HG03196 (cell line): Measurements from ENCODE around the gene CDC73.
A peak's percentile ranks its signal among the peaks of the same experiment; 100 is the strongest.

Experiments used
- ATAC-seq: cut with Tn5 transposase; IDR thresholded peaks from one replicate; pipeline ENCODE4 v1.9.1; 2021; ENCODE audit not compliant: unreplicated experiment

The CDC73 gene

DNA sequence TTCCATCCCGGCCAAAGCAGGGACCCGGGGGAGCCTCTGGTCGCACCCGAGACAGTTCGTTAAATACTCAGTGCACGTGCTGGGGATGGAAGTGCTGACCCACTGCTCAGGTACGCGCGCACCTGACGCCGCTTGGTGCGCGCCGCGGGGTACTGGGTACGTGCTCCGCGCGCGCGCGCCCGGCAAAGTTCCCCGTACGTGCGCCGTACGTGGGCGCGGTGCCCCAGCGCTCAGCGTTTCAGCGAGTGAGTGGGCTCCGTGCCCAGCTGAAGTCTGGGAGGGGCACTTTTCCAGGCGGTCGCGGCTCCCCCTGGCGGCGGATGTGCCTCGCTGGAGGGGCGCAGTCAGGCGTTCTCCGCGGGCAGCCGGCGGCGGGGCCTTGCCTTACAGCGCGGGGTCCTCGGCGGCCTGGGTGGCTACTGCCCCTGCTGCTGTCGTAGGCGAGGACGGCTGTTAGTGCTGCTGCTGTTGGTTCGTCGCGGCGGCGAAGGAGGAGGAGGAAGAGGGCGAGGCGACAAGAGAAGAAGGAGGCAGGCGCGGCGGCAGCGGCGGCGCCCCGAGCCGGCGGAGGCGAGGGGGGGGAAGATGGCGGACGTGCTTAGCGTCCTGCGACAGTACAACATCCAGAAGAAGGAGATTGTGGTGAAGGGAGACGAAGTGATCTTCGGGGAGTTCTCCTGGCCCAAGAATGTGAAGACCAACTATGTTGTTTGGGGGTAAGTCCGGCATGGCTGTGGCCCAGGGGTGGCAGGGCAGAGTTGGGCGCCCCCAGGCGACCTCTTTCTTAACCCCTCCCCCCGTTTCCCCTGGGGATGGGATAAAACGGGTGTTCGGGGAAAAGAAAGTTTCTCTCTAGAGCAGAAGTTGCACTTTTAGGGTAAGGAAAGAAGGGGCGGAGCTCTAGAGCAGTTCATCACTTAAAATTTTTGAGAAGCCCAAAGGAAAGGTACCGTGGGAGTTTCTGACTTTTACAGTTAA, at the start of gene CDC73:
CDC73 (plus strand) TSS at position 416 of the 978 bp plus-strand sequence; CDS start at position 586, 170 bp downstream.
- ATAC-seq: peak; percentile 95

DNA sequence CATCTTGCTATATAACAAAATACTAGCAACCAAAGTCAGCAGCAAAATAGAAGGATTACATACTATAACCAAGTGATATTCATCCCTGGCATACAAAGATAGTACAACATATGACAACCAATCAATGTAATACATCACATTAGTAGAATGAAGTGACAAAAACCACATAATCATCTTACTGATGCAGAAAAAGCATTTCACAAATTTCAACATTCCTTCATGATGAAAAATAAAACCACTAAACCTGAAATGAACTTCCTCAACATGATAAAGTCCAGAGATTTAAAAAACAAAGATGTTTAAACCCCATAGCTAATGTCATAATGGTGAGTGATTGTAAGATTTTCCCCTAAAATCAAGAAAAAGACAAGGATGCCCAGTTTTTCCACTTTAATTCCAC, 43.8 kb upstream of the CDC73 start:
- no peak for ATAC-seq

DNA sequence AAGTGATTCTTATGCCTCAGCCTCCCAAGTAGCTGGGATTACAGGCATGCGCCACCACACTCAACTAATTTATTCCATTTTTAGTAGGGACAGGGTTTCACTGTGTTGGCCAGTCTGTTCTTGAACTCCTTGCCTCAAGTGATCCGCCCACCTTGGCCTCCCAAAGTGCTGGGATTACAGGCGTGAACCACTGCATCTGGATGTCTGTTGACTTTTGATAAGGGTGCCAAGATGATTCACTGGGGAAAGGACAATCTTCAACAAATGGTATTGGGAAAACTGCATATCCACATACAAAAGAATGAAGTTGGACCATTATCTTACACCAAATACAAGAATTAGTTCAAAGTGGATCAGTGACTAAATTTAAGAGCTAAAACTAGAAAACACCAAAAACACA, 42.6 kb upstream of the CDC73 start:
- ATAC-seq: no peak

DNA sequence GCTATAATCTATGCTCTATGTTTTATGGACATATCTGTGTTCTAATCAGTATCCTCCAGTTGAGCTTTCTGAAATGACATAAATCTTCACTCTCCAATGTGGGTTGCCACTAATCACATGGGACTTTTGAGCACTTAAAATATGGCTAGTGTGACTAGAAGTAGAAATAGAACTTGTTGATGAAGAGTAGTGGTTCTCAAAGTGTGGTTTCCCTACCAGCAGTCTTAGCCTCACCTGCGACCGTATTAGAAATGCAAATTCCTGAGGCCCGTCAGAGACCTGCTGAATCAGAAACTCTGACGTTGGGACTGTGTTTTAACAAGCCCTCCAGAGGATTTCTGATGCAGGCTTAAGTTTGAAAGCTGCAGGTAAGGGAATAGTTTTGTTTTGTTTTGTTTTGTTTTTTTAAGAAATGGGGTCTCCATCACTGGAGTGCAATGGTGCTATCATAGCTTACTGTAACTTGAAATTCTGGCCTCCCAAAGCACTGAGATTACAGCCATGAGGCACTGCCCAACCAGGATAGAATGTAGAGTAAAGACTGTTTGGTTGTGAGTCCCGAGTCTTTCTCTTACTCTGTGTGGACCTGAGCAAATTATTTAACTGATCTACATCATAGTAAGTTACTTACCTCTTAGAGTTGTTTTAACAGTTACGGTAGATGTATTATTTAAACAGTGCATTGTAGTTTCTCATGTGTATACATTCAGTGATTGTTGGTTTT, 38.3 kb upstream of the CDC73 start:
- peak; percentile 89 for ATAC-seq

DNA sequence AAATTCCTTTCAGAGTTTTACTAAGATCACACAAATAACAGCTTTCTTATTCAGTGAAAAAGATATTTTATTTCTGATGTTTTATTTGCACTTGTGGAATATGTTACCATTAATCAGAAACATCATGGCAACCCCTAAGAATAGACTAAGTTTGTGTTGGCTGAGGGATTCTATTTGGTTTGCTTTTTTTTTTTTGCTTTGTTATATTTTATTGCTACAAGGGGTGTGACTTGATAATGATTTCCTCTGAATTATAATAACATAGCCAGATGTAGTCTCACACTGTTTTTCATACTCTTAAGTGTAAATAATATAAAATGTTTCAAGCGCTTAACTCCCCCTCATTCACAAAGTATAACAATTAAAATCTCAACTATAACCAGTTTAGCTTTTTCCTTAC, 36.6 kb upstream of the CDC73 start:
- no peak for ATAC-seq

DNA sequence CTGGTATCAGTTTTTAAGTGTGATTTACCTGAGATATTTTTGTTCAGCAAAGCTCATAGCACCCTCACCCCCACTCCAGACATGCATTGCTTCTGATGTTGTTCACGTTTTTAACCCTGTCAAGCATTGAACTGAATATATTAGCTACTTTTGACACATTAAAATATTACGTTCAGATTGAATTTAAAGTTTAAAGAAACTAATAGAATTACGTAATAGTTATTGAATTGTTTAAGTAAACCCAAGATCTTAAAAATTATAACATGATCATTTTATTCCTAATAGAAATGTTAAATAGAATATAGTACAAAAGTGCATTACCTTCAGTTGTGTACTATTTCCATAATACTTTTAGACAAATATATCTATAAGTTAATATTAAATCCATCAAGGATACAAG, 35.5 kb upstream of the CDC73 start:
- no peak for ATAC-seq

DNA sequence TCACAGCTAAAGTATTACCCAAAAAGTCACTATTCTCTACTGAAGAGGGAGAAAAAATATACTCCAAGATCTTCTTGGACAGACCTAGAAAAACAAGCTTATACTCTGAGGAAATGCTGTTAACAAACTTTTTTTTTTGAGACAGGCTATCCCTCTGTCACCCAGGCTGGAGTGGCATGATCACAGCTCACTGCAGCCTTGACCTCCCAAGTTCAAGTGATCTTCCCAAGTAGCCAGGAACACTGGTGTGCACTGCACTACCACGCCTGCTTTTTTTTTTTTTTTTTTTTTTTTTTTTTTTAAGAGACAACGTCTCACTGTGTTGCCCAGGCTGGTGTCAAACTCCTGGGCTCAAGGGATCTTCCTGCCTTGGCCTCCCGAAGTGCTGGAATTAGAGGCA, 33.9 kb upstream of the CDC73 start:
- no peak for ATAC-seq

DNA sequence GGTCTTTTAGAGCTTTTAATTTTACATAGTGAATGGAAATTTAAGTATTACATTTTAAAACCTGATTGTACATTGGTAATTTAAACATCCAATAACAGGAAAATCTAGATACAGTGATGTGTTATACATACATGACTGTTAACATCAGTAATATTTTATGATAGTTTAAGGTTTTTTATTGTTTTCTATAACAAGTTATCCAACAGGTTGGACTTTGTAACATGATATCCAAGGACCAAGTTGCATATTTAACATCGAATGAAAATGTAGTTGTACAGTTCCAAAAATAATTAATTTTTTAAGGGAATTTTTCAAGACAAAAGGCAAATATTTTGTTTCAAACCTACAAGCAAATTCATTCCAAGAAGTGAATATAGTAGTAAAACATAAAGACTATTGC, 31.0 kb upstream of the CDC73 start:
- ATAC-seq: no peak

DNA sequence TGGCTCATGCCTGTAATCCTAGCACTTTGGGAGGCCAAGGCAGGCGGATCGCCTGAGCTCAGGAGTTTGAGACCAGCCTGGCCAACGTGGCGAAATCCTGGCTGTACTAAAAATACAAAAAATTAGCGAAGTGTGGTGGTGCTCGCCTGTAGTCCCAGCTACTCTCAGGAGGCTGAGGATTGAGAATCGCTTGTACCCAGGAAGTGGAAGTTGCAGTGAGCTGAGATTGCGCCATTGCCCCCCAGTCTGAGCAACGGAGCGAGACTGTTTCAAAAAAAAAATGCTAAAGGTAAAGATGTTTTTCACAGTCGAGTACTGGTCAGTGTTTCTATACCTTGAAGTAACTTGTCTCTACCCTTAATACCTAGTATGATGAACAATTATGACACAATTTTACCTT, 27.7 kb upstream of the CDC73 start:
- no peak for ATAC-seq

DNA sequence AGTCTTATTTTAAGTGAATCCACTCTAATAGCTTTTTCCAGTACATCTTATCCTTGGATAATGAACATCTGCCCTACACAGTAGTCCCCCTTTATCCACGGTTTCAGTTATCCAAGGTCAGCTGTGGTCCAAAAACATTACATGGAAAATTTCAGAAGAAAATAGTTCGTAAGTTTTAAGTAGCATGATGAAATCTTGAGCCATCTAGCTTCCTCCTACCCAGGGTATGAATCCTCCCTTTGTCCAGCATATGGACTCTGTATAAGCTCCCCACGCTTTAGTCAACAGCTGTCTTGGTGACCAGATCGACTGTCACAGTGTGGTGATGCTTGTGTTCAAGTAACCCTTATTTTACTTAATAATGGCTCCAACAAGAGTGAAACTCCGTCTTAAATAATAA, 19.2 kb upstream of the CDC73 start:
- no peak for ATAC-seq

DNA sequence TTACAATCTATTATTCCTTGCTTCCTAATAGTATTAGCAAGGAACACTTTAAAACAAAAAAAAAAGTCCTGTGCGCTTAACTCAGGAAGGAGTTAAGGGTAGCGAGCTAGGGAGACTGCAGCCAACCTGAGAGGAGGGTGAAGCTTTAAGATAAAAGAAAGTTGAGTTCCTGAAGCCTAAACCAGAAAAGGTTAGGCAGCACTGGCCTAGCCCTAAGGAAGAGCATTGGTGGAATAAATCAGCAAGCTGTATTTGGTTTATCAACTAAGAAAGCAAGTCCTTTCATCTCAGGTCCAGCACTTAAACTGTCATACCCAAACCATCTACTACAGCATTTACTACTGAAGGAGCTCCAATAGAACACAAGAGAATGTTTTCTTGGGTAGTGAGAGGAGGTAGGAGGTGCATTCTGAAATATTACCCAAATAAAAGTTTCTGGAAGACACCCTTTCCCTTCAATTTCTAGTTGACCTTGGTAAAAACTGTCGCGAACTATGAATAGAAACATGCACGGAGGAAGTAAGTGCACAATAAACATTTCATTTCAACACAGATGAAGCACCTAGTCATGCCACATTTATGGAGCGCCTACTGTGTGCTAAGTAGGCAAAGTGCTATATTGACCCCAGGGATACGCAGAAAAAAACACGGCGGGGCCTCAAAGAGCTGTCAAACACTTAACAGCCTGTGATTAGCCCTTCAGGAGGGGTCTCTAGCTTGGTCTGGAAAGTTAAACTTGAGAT, 17.9 kb upstream of the CDC73 start:
- no peak for ATAC-seq

DNA sequence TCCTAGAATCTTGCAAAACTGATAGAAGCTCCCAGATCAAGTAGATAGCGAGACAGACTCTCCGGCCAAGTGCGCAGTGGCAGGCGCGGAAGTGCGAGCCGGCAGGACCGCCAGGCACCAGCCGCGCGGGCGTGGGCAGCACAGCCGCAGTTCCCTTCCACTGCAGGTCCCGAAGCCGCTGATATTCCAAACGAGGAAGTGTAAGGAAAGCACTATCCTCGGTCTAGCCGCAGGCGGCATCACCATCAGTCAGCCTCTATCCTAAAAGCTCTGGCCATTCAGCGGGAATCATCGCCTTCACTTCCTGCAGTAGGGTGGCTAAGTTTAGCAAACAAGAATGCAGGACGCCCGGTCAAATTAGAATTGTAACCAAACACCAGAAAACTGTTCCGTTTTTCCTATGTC, 17.3 kb upstream of the CDC73 start:
- ATAC-seq: peak; percentile 26

DNA sequence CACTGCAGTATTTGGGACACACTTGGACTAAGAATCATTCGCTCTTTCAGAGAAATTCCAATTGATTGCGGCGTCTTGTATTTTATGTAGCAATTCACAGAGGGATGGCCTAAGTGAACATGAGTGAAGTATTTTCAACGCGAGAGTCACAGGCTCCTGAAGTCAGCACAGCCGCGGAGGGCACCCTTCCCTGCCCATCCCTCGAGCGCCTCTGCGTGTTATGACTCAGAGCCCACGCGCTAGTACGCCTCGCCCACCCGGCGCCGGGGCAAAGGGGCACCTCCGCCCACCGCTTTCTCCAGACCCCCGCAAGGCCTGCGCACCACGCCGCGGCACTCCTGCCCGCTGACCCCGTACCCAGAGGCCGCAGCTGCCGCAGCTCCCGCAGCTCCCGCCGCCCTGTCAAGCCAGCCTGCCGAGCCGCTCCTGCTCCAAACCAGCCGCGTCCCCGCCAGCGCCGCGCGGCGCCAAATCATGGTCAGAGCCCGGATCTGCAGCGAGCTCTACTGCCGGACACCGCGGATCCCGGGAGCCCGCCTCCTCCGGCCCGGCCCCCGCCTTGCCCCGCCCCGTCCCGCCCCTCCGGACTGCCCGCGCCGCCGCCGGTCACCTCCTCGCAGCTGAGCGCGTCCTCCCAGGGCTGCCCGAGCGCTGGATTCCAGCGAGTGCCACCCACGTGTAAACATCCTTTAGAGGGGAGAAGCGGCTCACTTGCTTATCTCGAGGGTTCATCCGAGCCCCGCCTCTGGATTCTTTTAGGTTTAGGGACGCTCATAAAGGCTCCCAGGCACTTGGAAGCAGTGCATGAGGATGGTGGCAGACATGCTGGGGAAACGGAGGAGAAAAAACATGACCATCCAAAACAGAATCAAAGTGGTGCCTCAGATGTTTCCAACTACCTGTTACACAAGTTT, 16.7 kb upstream of the CDC73 start, which contains the start of gene GLRX2:
GLRX2 (minus strand) TSS at position 508 of the 914 bp plus-strand sequence; CDS start at position 476, 32 bp downstream.
- ATAC-seq: peak; percentile 93

DNA sequence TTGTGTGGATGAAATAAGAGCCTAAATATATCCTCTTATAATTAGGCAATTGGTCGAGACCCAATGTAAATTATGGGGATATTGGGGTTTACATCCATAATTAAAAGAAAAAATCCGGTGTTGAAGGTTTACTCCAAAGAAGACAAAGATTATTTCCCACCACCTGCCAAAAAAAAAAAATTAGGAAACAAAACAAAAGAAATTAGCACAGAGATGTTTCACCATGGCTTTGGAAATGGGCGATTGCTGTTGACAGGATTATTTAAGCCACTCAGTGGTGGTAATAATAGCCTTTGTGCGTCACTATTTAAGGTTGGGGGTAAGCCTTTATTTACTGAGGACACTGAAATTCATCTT, 16.0 kb upstream of the CDC73 start:
- no peak for ATAC-seq

DNA sequence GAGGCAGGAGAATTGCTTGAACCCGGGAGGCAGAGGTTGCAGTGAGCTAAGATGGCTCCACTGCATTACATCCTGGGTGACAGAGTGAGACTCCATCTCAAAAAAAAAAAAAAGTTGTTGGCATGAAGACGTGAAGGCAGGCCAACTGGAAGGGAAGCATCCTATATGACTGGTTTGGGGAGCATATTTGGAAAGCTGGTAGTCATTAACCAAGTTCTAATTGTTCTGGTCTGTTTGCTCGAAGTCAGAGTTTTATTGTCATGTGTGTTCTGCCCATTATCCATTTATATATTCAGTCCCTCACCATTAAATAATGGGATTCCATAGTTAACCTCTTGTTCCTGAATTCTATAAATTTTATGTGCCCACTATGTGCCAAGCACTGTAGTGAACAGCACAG, 13.4 kb upstream of the CDC73 start:
- no peak for ATAC-seq

DNA sequence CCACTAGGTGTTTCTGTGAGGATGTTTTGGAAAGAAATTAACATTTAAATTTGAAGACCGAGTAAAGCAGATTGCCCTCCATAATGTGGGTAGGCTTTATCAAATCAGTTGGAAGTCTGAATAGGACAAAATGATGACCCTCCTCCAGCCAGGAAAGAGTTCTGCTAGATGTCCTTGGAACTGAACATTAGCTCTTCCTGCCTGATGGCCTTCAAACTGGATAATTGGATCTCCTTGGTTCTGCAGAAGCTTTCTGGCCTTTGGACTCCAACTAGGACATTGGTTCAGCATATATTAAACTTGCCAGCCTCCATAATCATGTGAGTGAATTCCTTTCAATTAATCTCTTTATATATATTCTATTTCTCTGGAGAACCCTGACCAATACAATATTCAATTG, 12.2 kb upstream of the CDC73 start:
- ATAC-seq: no peak

DNA sequence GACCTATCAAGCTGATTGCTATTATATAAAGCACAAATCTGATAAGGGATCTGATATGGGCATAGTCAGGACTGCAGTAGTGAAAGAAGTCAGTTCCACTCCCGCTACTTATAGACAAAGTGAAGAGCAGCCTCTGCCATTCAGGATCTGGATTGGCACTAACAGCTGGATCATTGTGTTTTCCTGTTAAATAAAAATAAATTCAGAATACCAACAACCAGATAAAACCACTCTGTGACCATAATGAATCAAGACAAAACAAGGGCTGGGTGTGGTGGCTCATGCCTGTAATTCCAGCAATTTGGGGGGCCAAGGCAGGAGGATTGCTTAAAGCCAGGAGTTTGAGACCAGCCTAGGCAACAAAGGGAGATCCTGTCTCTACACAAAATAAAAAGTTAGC, 11.6 kb upstream of the CDC73 start:
- ATAC-seq: no peak

DNA sequence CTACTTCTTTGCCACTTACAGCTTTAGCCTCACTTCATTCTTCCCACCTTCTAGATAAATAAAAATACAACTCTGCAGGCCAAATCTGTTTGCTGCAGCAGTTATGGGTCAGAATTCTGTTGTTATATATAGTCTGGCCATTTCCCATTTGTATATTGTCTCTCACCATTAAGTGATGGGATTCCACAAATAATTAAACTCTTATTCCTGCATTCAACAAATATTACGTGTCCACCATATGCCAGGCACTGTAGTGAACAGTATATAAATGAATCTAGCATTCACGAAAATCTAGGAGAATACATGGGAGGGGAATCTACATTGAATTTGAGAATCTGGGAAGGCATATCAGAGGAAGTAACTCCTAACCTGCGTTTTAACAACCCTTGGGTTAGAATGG, 11.0 kb upstream of the CDC73 start:
- no peak for ATAC-seq

DNA sequence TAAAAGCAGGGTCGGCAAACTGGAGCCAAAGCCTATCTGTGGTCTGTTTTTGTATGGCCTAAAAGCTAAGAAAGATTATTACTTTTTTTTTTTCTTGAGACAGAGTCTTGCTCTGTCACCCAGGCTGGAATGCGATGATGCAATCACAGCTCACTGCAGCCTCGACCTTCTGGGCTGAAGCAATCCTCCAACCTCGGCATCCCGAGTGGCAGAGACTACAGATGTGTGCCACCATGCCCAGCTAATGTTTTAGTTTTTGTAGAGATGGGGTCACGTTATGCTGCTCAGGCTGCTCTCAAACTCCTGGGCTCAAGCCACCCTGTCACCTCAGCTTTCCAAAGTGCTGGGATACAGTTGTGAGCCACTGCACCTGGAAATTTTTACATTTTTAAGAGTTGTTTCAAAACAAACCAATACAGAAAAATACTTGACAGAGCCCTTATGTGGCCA, 10.2 kb upstream of the CDC73 start:
- ATAC-seq: no peak

DNA sequence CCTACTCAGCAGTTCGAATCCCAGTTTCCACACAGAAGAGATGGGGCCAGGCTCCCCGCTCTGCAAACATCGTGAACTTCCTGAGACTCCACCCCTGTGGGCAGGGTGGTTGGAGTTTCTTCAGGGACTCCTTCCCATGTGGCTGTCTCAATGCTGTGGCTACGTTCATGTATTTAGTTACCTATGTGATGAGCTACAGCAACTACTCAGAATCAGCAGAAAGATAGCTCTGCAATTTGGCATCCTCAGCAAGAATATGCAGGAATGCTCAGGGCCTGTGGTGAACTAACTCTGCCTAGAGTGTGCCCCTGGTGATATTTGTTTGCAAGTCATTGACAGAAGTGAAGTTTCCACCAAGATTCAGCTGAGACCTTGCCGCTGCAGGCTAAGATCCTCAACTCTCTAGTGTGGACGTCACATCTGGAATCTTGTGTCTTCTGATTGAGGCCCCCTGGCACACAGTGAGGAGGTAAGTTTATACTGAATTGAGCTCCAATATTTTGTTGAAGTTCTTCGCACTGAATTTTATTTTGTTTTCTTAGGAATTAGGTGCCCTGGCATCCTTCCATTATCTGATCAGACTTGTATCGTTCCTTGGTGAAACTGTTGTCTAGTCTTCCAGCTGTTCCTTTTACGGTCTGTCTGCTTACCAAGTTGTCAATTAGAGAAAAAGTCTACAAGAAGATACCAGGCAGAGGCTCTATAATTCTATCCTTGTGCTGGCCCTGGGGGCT, 8.4 kb upstream of the CDC73 start:
- no peak for ATAC-seq
